GM20000 (cell line): ENCODE data around the gene EFNA3.

Experiments used
- DNase-seq: peaks from one replicate; pipeline ENCODE4 v3.0.0; 2012; ENCODE audit warnings: low spot score
- TF ChIP-seq, protein P1 (sequence below): IDR thresholded peaks from 2 replicates; pipeline ENCODE4 v1.5.1; 2012; ENCODE audit warnings: mild to moderate bottlenecking, control low read depth; ENCODE audit errors: extremely low read depth, missing control alignments

Gene EFNA3

DNA sequence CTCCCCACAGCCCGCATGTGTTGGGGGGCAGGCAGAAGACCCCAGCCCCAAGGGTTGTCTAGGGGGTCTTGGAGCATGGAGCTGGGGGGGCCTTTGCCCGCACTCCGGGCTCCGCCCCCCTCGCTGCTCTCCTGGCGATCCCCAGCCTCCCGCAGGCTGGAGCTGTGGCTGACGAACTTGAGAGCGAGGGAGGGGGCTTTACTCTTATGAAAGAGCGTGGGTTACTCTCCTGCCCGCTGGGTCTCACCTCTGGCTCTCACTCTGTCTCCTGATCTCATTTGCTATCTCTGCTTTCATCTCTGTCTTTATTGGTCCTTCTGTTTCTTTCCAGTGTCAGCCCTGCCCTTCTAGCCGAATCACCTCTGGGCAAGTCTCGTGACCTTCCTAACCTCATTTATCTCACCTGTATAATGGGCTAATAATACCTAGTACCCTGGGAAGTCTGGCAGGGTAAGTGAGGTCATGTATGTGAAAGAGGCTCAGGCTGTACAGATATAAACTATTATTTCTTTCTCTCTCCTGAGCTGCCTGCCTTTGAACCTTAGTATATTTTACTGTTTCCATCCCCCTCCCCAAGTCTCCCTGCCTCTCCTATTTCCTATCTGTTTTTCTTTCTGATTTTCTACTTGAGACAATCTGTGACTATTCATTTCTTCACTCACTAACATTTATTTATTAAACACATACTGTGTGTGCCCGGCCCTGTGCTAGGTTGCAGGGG is 14.4 kb upstream of the EFNA3 start:
- TF ChIP-seq, protein P1, sequence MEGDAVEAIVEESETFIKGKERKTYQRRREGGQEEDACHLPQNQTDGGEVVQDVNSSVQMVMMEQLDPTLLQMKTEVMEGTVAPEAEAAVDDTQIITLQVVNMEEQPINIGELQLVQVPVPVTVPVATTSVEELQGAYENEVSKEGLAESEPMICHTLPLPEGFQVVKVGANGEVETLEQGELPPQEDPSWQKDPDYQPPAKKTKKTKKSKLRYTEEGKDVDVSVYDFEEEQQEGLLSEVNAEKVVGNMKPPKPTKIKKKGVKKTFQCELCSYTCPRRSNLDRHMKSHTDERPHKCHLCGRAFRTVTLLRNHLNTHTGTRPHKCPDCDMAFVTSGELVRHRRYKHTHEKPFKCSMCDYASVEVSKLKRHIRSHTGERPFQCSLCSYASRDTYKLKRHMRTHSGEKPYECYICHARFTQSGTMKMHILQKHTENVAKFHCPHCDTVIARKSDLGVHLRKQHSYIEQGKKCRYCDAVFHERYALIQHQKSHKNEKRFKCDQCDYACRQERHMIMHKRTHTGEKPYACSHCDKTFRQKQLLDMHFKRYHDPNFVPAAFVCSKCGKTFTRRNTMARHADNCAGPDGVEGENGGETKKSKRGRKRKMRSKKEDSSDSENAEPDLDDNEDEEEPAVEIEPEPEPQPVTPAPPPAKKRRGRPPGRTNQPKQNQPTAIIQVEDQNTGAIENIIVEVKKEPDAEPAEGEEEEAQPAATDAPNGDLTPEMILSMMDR = no peak
- DNase-seq = peak; percentile 75

DNA sequence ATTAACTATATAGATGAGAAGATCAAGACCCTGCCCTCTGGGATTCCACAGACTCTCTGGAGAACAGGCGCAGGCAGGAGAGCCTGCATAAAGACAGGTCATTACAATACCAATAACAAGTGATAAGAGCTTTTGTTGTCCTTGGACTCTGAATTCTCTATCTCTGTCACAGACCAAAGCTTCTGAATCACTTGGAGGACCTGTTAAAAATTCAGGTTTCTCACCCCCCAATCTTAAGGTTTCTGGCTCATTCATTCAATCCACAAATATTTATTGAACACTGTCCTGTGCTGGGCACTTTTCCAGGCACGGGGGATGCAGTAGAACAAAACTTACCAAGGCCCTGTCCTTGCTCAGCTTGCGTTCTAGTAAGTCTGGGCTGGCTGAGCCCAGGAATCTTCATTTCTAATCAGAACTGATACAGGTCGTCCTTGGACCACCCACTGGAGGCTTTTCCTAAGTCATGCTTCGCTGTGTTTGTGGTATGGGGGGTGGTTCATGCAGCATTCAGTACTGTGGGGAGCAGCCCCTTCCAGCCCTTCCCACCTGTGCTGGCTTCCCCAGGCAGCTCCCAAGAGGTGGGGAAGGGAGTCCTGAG is 13.7 kb upstream of the EFNA3 start:
- DNase-seq = no peak
- TF ChIP-seq, protein P1 = no peak

DNA sequence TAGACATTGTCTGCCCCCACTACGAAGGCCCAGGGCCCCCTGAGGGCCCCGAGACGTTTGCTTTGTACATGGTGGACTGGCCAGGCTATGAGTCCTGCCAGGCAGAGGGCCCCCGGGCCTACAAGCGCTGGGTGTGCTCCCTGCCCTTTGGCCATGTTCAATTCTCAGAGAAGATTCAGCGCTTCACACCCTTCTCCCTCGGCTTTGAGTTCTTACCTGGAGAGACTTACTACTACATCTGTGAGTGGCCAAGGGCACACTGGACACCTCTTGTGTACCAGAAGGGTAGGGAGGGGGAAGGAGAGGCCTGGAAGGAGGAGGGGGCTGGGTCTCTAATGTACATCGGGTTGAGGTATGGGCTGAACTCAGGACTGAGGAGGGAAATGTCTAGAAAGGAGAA is 11.9 kb upstream of the EFNA3 start:
- TF ChIP-seq, protein P1 = no peak
- no peak for DNase-seq

DNA sequence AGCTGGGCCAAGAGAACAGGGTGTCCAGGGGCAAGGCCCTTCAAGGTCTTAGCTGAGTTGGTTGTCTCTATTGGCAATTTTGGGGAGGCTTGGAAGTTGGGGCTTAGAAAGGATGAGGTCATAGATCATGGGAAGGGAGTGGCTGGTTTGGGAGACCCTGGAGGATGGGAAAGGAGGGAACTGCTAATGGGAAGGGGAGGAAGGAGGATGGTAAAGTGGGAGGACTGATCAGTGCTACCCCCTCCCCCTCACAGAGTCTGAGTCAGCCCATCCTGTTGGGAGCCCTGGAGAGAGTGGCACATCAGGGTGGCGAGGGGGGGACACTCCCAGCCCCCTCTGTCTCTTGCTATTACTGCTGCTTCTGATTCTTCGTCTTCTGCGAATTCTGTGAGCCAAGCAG is 10.0 kb upstream of the EFNA3 start:
- TF ChIP-seq, protein P1 = no peak
- DNase-seq = no peak

DNA sequence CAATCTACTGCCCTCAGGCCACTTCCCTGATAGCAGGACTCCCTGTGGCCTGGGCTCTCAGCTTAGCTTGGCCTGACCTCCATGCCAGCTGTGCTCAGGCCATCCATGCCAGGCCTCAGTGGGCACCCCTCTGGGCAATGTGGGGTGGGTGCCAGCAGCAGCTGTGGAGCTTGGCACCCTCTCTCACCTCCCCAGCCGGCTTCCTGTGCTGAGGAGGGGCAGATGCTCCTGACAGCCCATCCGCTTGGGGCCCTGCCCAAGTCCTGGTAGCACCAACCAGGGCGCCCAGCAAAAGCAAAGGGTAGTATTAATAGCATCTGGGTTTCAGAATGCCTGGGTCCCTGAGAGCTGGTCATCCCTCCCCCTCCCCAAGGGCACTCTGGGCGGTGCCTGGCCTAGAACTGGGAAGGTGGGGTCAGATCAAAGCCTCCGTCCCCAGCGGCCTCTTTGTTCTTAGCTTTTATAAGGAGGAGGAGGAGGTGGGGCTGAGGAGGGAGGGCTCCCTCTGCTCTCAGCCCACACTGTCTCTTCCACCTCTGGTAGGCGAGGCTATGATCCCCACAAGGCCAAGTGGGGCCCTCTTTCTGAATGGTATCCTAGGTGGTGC is 9.0 kb upstream of the EFNA3 start:
- TF ChIP-seq, protein P1 = no peak
- no peak for DNase-seq

DNA sequence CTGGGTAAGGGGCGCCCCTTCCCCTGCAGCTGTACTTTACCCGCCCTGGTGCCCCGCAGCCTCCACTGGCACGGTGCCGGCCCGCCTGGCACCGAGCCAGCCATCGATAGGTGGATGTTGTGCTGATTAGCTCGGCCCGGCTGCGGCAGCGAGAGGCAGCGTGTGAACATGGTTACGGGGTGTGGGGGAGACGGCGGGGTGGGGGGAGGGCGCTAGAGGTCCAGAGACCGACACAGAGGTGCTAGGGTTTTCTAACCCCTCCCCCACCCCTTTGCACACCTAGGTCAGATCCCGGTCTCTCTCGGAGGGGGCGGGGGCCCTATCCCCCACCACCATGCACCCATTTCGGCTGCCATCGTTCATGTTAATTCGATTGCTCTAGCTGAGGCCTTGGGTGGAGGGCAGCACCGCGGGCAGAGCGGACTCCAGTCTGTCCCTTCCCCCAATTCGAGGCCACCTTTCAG is 8.4 kb upstream of the EFNA3 start:
- TF ChIP-seq, protein P1 = no peak
- DNase-seq = no peak

DNA sequence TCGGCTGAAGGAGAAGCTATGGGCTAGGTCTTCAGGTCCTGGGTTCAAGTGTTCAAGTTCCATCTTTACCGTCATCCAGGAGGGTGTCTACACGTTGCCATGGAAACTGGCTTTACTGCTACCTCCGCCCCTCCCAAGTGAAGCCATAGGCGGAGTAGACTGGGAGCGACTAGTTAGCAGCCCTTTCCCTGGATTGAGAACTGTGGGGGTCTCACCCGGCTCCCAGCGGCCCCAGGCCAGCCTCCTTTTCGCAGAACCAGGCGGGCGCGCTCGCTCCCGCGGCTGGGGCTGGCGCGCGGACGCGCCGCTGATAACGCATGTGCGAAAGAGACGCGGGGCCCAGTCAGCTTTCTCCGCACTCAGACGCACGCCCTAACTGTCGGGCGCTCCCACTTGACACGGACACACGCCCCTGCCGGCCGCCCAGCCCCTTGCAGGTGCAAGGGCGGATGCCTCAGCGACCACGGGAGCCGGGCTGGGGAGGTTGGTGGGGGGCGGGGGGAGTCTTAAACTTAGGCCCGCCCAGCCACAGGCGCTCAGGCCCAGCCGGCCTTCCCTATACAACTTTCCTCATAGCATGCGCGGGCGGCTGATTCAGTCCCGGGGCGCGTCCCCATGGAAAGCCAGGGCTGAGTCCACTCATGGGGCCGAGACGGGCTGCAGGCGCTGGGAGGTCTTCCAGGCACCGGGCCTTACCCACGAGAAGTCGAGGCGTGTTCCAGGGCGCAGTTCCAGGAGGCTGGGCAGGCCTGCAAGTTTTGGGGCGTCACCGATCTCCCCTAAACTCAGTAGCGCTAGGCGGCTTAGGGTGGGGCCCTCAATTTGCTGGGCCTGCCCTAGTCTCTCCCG is 7.7 kb upstream of the EFNA3 start:
- TF ChIP-seq, protein P1 = peak; percentile 30
- peak; percentile 87 for DNase-seq
